Cardiac fibroblast (primary cell): ENCODE data around the gene SFTPB.

Source experiments
- DNase-seq, 2 donors: peaks; one replicate each; pipeline versions ENCODE4 v3.0.0 to v3.0.0-alpha.2; 2010; ENCODE audit warnings: low read depth in 2 of 2
- H3K4me3 ChIP-seq, 2 donors: replicated peaks in 1 of 2; 1 replicate in 1 of 2; 2 replicates in 1 of 2; pipeline ENCODE4 v1.5.1; 2011; ENCODE audit warnings: low read depth in 2 of 2, low read length in 2 of 2, mild to moderate bottlenecking in 2 of 2, moderate library complexity in 1 of 2
- TF ChIP-seq, protein P1 (sequence below): IDR thresholded peaks from one replicate; pipeline ENCODE4 v1.5.1; 2011; ENCODE audit warnings: low read depth, mild to moderate bottlenecking, low read length, inconsistent platforms

The SFTPB gene

DNA sequence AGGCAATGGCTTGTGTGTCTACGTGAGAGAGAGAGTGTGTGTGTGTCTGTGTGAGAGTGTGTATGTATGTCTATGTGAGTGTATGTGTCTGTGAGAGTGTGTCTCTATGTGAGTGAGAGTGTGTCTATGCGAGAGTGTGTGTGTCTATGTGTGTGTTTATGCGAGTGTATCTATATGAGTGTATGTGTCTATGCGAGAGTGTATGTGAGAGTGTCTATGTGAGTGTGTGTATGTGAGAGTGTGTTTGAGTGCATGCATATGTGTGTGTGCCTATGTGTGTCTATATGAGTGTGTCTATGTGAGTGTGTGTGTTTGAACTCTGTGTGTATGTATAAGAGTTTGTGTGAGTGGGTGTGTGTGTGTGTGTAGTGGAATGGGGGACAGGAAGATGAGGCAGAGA is 16.4 kb upstream of the SFTPB start:
- TF ChIP-seq, protein P1, sequence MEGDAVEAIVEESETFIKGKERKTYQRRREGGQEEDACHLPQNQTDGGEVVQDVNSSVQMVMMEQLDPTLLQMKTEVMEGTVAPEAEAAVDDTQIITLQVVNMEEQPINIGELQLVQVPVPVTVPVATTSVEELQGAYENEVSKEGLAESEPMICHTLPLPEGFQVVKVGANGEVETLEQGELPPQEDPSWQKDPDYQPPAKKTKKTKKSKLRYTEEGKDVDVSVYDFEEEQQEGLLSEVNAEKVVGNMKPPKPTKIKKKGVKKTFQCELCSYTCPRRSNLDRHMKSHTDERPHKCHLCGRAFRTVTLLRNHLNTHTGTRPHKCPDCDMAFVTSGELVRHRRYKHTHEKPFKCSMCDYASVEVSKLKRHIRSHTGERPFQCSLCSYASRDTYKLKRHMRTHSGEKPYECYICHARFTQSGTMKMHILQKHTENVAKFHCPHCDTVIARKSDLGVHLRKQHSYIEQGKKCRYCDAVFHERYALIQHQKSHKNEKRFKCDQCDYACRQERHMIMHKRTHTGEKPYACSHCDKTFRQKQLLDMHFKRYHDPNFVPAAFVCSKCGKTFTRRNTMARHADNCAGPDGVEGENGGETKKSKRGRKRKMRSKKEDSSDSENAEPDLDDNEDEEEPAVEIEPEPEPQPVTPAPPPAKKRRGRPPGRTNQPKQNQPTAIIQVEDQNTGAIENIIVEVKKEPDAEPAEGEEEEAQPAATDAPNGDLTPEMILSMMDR, result no peak
- no peak overlapping the region for H3K4me3 ChIP-seq
- no peak for DNase-seq

DNA sequence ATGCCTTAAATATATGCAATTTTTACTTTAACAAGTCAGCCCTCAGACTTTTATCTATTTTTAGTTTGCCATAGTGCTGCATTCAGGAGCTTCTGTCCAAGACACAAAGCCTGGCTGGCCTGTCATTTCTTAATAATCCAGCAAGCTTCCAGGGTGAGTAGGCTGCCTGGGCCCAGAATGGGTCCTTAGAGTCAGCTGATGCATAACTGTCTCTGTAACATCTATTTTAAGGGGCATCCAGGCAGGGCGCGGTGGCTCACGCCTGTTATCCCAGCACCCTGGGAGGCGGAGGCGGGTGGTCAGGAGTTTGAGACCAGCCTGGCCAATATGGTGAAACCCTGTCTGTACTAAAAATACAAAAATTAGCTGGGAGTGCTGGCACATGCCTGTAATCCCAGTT is 14.4 kb upstream of the SFTPB start:
- DNase-seq, result no peak
- no peak overlapping the region for H3K4me3 ChIP-seq
- TF ChIP-seq, protein P1, result no peak

DNA sequence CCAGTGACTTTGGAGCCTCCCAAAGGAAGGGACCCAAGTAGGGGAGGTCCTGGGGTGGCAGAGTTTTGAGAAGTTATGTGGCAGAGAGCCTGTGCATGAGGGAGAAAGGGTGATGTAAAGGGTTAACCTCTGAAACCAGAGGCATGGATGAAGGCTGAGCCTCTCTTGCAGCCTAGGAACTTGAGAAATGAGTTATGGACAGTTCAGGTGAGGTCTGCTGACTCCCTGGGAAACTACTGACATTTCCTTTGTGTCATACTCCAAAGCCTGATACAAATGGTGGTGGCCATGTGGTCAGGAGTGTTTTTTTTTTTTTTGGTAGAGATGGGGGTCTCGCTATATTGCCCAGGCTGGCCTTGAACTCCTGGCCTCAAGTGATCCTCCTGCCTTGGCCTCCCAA is 13.8 kb upstream of the SFTPB start:
- TF ChIP-seq, protein P1, result no peak
- DNase-seq, result no peak

DNA sequence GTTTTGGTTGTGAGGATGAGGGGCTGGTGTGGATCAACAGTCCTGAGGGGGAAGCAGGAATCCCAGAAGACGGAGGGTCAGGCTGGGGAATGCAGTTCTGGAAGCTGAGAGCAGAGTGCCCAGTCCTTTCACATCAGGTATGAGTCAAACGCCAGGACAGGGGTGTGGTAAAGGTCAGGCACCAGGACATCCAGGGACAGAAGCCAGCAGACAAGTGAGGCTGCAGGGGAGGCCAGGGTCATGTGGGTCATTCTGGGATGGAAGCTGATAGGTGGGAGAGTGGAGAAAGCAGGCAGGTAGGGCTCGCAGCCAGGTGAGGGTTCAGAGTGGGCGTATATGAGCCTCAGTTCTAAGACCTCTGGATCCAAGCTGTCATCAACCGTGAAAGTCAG is 13.4 kb upstream of the SFTPB start:
- H3K4me3 ChIP-seq, result no peak overlapping the region
- peak in 1 of 2 donors; percentile 53 for DNase-seq
- TF ChIP-seq, protein P1, result no peak

More for the DNA sequence above, 13.8 kb upstream of the SFTPB start:
- no peak overlapping the region for H3K4me3 ChIP-seq

DNA sequence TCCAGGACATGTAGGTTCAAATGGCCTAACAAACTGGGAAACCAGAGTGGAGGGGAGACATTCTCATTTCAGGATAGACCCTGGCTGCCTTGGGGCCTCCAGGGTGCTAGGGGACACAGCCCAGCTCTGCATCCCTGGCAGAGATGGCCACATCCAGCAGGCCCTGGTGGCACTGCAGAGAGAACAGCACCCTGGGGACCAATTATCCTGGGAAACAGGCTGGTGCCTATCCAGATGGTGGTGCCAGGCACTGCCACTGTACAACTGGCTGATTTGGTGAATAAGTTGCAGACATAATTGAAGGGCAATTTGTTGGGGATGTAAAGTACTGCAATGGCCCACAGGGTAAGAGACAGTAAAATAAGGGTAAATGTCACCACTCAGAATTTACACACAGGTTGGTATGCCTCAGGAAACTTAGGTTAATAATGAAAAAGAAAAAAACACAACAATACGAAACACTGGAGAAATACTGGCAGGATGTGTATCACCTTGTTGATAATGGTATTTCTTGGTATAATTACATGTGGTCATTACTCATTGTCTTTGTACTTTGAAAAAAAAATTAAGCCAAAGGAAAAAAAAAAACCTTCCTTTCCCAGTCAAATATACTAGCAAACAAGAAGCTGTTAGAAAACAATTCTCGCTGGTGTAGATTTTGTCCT is 12.8 kb upstream of the SFTPB start:
- H3K4me3 ChIP-seq, result no peak overlapping the region
- TF ChIP-seq, protein P1, result no peak
- DNase-seq, result no peak

DNA sequence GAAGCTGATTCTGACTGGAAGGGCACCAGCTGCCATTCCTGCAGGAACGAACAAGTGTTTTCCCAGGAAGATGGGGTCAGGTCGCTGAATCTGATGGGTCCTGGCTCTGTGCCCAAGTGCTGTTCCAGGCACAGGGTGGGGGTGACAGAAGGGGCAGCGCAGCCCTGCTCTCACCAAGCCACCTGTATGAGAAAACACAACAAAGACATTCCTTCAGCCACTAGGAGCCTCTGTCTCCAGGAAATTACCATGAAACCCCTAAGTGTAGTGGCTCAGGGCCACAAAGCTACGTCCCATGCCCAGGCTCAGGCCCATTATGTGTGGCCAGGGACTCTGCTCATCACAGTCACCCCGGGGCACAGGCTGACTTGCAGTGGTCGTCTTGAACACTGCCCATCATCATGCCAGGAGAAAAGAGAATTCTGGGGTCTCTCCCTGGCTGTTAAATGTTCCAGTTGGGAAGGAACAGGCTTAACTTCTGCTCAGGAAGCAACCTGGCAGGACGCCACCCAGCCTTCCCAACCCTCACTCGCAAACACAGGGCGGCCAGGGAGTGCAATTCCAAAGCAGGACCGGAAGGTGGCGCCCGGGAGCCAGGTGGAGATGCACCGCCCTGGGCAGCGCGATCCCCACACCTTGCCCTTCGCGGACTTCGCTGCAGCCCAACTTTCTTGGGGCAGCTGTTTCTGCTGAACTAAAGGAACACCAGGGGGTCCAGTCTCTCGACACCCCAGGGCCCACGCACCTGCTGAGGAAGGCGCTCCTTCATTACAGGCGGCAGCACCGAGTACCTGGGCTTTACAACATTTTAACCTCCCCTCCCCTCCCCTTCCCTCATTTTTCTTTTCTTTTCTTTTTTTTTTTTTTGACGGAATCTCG is 11.0 kb upstream of the SFTPB start:
- DNase-seq, result peak; percentile 77 to 90
- TF ChIP-seq, protein P1, result peak; percentile 99
- H3K4me3 ChIP-seq, result no peak overlapping the region
